GM10266 (cell line): ENCODE data around the gene AKR1D1.
"Not testable (repeated sequence)": the region's sequence is repeated elsewhere in the genome, so short reads cannot be mapped to it uniquely, and the experiment has no call there.

Source experiments
- DNase-seq: peaks from one replicate; pipeline ENCODE4 v3.0.0; 2012; ENCODE audit errors: extremely low spot score
- TF ChIP-seq, protein P1 (sequence below): IDR thresholded peaks from 2 replicates; pipeline ENCODE4 v1.5.1; 2012; ENCODE audit warnings: mild to moderate bottlenecking, low read depth; ENCODE audit not compliant: control insufficient read depth, insufficient read depth; ENCODE audit errors: missing control alignments

Gene AKR1D1

GRCh38 chr7:138033241-138033640 is 43.0 kb upstream of the AKR1D1 start:
- DNase-seq, result no peak
- TF ChIP-seq, protein P1, sequence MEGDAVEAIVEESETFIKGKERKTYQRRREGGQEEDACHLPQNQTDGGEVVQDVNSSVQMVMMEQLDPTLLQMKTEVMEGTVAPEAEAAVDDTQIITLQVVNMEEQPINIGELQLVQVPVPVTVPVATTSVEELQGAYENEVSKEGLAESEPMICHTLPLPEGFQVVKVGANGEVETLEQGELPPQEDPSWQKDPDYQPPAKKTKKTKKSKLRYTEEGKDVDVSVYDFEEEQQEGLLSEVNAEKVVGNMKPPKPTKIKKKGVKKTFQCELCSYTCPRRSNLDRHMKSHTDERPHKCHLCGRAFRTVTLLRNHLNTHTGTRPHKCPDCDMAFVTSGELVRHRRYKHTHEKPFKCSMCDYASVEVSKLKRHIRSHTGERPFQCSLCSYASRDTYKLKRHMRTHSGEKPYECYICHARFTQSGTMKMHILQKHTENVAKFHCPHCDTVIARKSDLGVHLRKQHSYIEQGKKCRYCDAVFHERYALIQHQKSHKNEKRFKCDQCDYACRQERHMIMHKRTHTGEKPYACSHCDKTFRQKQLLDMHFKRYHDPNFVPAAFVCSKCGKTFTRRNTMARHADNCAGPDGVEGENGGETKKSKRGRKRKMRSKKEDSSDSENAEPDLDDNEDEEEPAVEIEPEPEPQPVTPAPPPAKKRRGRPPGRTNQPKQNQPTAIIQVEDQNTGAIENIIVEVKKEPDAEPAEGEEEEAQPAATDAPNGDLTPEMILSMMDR, result no peak

DNA sequence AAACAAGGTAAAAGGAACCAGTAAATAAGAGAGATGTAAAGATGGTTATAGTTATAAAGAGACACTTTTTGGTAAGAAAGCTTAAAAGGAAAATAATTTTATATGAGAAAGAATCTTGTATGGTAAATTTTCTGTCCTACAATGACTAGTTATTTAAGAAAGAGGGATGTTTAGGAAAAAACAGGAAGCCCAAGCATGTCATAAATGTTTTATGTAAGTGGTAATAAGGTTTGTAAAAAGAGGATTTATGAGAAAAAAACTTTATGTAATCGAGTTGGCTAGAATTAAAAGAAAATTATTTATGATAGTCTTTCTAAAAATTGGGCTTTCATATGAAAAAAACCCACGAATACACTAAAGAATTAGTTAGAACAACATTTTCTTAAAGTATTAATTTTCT is 40.1 kb upstream of the AKR1D1 start:
- TF ChIP-seq, protein P1, result no peak
- DNase-seq, result no peak

- not testable (repeated sequence) for DNase-seq
Measured at GRCh38 chr7:138040063-138040462, 36.2 kb upstream of the AKR1D1 start.

GRCh38 chr7:138044897-138045296 is 31.4 kb upstream of the AKR1D1 start:
- DNase-seq, result no peak
- TF ChIP-seq, protein P1, result no peak

GRCh38 chr7:138047907-138048306 is 28.4 kb upstream of the AKR1D1 start:
- no peak for DNase-seq
- TF ChIP-seq, protein P1, result no peak

GRCh38 chr7:138049505-138050116 is 26.6 kb upstream of the AKR1D1 start:
- DNase-seq, result no peak

DNA sequence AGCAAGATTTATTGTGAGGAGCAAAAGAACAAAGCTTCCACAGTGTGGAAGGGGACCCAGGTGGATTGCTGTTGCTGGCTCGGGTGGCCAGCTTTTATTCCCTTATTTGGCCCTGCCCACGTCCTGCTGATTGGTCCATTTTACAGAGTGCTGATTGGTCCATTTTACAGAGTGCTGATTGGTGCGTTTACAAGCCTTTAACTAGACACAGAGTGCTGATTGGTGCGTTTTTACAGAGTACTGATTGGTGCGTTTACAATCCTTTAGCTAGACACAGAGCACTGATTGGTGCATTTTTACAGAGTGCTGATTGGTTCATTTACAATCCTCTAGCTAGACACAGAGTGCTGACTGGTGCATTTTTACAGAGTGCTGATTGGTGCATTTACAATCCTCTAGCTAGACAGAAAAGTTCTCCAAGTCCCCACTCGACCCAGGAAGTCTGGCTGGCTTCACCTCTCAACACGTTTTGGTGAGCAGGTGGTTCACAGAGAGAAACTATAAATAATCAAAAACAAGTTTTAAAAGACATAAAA is 24.5 kb upstream of the AKR1D1 start:
- not testable (repeated sequence) for DNase-seq

More at GRCh38 chr7:138049505-138050116, 26.6 kb upstream of the AKR1D1 start:
- TF ChIP-seq, protein P1, result no peak

DNA sequence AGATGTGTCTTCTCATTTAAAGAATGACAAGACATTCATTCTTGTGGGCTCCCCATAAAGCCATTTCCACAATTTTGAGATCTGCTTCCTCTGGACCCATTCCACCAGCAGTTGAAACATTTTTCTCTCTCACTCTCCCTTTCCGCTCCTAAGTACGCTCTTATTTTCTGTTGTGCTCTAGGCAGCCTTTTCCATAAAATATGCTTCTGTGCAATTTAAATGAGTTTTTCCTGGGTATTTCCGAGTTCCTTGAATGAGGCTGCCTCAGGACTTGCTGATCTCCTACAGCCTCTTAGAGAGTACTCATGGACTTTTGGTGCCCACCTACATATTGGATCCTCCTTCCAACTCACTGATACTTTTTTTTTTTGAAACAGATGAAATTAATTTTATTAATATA is 23.6 kb upstream of the AKR1D1 start:
- DNase-seq, result no peak
- TF ChIP-seq, protein P1, result no peak

DNA sequence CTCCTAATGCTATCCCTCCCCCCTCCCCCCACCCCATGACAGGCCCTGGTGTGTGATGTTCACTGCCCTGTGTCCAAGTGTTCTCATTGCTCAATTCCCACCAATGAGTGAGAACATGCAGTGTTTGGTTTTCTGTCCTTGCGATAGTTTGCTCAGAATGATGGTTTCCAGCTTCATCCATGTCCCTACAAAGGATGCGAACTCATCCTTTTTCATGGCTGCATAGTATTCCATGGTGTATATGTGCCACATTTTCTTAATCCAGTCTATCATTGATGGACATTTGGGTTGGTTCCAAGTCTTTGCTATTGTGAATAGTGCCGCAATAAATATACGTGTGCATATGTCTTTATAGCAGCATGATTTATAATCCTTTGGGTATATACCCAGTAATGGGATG is 20.6 kb upstream of the AKR1D1 start:
- DNase-seq, result not testable (repeated sequence)
